Keratinocyte (primary cell): ENCODE measurements around the gene BORA. TPM values are rescaled to one million over a fixed set of nuclear protein-coding genes. Genes with fewer than 3 reads are reported as not detected.
A peak's percentile ranks its signal among the peaks of the same experiment; 100 is the strongest.

Experiments
- DNase-seq: peaks from one replicate; pipeline ENCODE4 v3.0.0-alpha.2; 2011; ENCODE audit warnings: low read depth, missing footprints, low spot score
- FAIRE-seq: peaks from 2 replicates; lab custom pipeline; 2011; peaks lifted over from hg19 to GRCh38; lab: Jason Lieb, UNC
- H2AFZ ChIP-seq: 2 replicates; pipeline ENCODE4 v1.6.0; 2012; ENCODE audit warnings: low read length, control low read depth, inconsistent platforms; ENCODE audit not compliant: control insufficient read depth
- H3K27ac ChIP-seq: 2 replicates; pipeline ENCODE4 v1.5.1; 2011; ENCODE audit warnings: low read length; ENCODE audit not compliant: control insufficient read depth, insufficient read depth
- H3K27me3 ChIP-seq: 3 replicates; pipeline ENCODE4 v1.6.0; 2011; ENCODE audit warnings: low read length; ENCODE audit not compliant: control insufficient read depth, insufficient read depth; ENCODE audit errors: extremely low read depth
- H3K36me3 ChIP-seq, 2 experiments: 2 replicates in 1 of 2; 3 replicates in 1 of 2; pipeline ENCODE4 v1.5.1; 2011; ENCODE audit warnings: low read length in 2 of 2, mild to moderate bottlenecking in 1 of 2; ENCODE audit not compliant: control insufficient read depth in 2 of 2, insufficient read depth in 2 of 2; ENCODE audit errors: extremely low read depth in 1 of 2
- H3K4me1 ChIP-seq: 3 replicates; pipeline ENCODE4 v1.5.1; 2011; ENCODE audit warnings: low read length; ENCODE audit not compliant: control insufficient read depth, insufficient read depth; ENCODE audit errors: extremely low read depth
- H3K4me2 ChIP-seq: 3 replicates; pipeline ENCODE4 v1.6.0; 2011; ENCODE audit warnings: low read depth, low read length; ENCODE audit not compliant: control insufficient read depth, insufficient read depth; ENCODE audit errors: extremely low read depth
- H3K4me3 ChIP-seq, 3 experiments: fragments of 200-600 bp in 1 of 3; sonication (generic) in 1 of 3; 2 replicates in 2 of 3; 3 replicates in 1 of 3; pipeline ENCODE4 v1.5.1; 2011 to 2016; ENCODE audit warnings: low read length in 3 of 3, mild to moderate bottlenecking in 3 of 3, control low read depth in 2 of 3, inconsistent platforms in 1 of 3, low read depth in 1 of 3, mixed read lengths in 1 of 3, mixed run types in 1 of 3, moderate library complexity in 1 of 3; ENCODE audit not compliant: control insufficient read depth in 2 of 3, insufficient read depth in 2 of 3; ENCODE audit errors: extremely low read depth in 1 of 3
- H3K79me2 ChIP-seq: 2 replicates; pipeline ENCODE4 v1.6.0; 2012; ENCODE audit warnings: low read length; ENCODE audit not compliant: control insufficient read depth, insufficient read depth
- H3K9ac ChIP-seq: 3 replicates; pipeline ENCODE4 v1.6.0; 2011; ENCODE audit warnings: low read length; ENCODE audit not compliant: control insufficient read depth, insufficient read depth; ENCODE audit errors: extremely low read depth
- H3K9me1 ChIP-seq: 3 replicates; pipeline ENCODE4 v1.6.0; 2011; ENCODE audit warnings: low read length; ENCODE audit not compliant: control insufficient read depth, insufficient read depth; ENCODE audit errors: extremely low read depth
- H3K9me3 ChIP-seq: 2 replicates; pipeline ENCODE4 v1.5.1; 2012; ENCODE audit warnings: low read depth, low read length; ENCODE audit not compliant: control insufficient read depth
- H4K20me1 ChIP-seq: 3 replicates; pipeline ENCODE4 v1.6.0; 2011; ENCODE audit warnings: low read length; ENCODE audit not compliant: control insufficient read depth, insufficient read depth; ENCODE audit errors: extremely low read depth
- CTCF ChIP-seq, 3 experiments: IDR thresholded peaks in 1 of 3; conservative IDR thresholded peaks in 1 of 3; optimal IDR thresholded peaks in 1 of 3; 2 replicates in 2 of 3; 3 replicates in 1 of 3; pipeline versions ENCODE3 to v1.5.1; 2011; ENCODE audit warnings: low read length in 3 of 3, mild to moderate bottlenecking in 3 of 3, moderate library complexity in 2 of 3, control low read depth in 1 of 3, inconsistent platforms in 1 of 3; ENCODE audit not compliant: insufficient read depth in 2 of 3; ENCODE audit errors: extremely low read depth in 1 of 3
- EZH2 ChIP-seq: IDR thresholded peaks from one replicate; pipeline ENCODE4 v1.6.1; 2012; ENCODE audit warnings: inconsistent platforms, mild to moderate bottlenecking, low read length, moderate library complexity
- dilution Hi-C: fragments of 300-500 bp; cut with MboI; formaldehyde crosslinking; loops from one replicate; pipeline ENCODE4 v1.7.0; 2020; ENCODE audit warnings: low sequenced_read_pairs; ENCODE audit not compliant: extremely low pct_ligation_motif_present
- polyA plus RNA-seq, 5 experiments: library from polyadenylated mRNA; depleted of rRNA in 3 of 5; stranded (reverse) in 3 of 5; stranded (forward) in 1 of 5; unstranded in 1 of 5; fragments of >200 nt; gene quantifications; 1 replicate in 1 of 5; 2 replicates in 3 of 5; 3 replicates in 1 of 5; pipeline versions ENCODE4 v1.2.1 to v1.2.3, GENCODE V29; 2011 to 2012; ENCODE audit warnings: missing spikeins in 2 of 5, low read depth in 1 of 5, low replicate concordance in 1 of 5

Gene BORA
- polyA plus RNA-seq, 1 donor (not counting 4 experiments of a cell fraction or from before 2014, with no cell fraction given), result 8.3 TPM

GRCh38 chr13:72745260-72745659 is 17.5 kb downstream of the BORA start:
- dilution Hi-C loops, result no loop called here
- Histone ChIP-seq H3K36me3 (peaks cover 0 to 26% of the 10 kb centered on the region in 2 experiments), H4K20me1 (no peaks in the 10 kb centered on the region), H3K4me2 (no peak overlapping the region), H3K27ac (no peak overlapping the region), H3K9me1 (no peaks in the 10 kb centered on the region), H2AFZ (no peak overlapping the region), H3K27me3 (no peaks in the 10 kb centered on the region), H3K9ac (no peak overlapping the region), H3K4me1 (no peaks in the 10 kb centered on the region), H3K9me3 (no peaks in the 10 kb centered on the region), H3K79me2 (peaks cover 4% of the 10 kb centered on the region), H3K4me3 (no peak overlapping the region)
- peak; percentile 29 for FAIRE-seq
- DNase-seq, result no peak
- TF ChIP-seq EZH2, result no peak
- TF ChIP-seq CTCF (optimal IDR thresholded peaks at IDR 0.05 in 1 of 3, IDR thresholded peaks at IDR 0.05 in 1 of 3, conservative IDR thresholded peaks at IDR 0.05 in 1 of 3; ENCODE audit: extremely low read depth in 1 of 3, insufficient read depth in 2 of 3, low read length in 3 of 3), result no peak

GRCh38 chr13:72751220-72751619 is 23.5 kb downstream of the BORA start:
- FAIRE-seq, result no peak
- dilution Hi-C loops, result no loop called here
- H3K4me2 ChIP-seq, result no peak overlapping the region

More at GRCh38 chr13:72751220-72751619, 23.5 kb downstream of the BORA start:
- Histone ChIP-seq H4K20me1 (no peaks in the 10 kb centered on the region), H3K27me3 (no peaks in the 10 kb centered on the region), H3K27ac (no peak overlapping the region), H3K9me3 (no peaks in the 10 kb centered on the region), H3K36me3 (peaks cover 6 to 43% of the 10 kb centered on the region in 2 experiments), H3K4me1 (peaks cover 6% of the 10 kb centered on the region), H3K9me1 (no peaks in the 10 kb centered on the region), H2AFZ (no peak overlapping the region), H3K79me2 (peaks cover 13% of the 10 kb centered on the region), H3K9ac (no peak overlapping the region), H3K4me3 (no peak overlapping the region)
- TF ChIP-seq CTCF (optimal IDR thresholded peaks at IDR 0.05 in 1 of 3, IDR thresholded peaks at IDR 0.05 in 1 of 3, conservative IDR thresholded peaks at IDR 0.05 in 1 of 3; ENCODE audit: extremely low read depth in 1 of 3, insufficient read depth in 2 of 3, low read length in 3 of 3) (no peak), EZH2 (no peak)
- DNase-seq, result no peak
